ENCODE data around the gene IPO13. TPM values are rescaled to one million over a fixed set of nuclear protein-coding genes. Genes with fewer than 3 reads are reported as not detected.

Gene IPO13
- total RNA-seq, 4 donors from 2014 or later = 22.7 to 64.9 (median 36.5) TPM

DNA sequence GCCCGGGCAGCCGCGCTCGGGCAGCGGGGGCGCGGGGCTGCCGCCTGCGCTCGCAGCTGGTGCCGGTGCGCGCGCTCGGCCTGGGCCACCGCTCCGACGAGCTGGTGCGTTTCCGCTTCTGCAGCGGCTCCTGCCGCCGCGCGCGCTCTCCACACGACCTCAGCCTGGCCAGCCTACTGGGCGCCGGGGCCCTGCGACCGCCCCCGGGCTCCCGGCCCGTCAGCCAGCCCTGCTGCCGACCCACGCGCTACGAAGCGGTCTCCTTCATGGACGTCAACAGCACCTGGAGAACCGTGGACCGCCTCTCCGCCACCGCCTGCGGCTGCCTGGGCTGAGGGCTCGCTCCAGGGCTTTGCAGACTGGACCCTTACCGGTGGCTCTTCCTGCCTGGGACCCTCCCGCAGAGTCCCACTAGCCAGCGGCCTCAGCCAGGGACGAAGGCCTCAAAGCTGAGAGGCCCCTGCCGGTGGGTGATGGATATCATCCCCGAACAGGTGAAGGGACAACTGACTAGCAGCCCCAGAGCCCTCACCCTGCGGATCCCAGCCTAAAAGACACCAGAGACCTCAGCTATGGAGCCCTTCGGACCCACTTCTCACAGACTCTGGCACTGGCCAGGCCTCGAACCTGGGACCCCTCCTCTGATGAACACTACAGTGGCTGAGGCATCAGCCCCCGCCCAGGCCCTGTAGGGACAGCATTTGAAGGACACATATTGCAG is 10.2 kb upstream of the IPO13 start:
- 12% methylated on average over 37 of the region's 56 CpGs; no CpG with 5 or more reads in 1 of the 2 donors for WGBS, 2 donors (ENCODE audit: low coverage in 1 of 2)
- Histone ChIP-seq H3K4me3 (peak overlapping the region in 3 of 4 donors; percentile 49 to 70 (median 53)), H3K36me3 (no peaks in the 10 kb centered on the region), H3K27me3 (peaks cover 13% of the 10 kb centered on the region), H3K4me1 (peaks cover 19 to 39% (median 32%) of the 10 kb centered on the region in 4 donors), H3K27ac (peak overlapping the region in 3 of 4 donors; percentile 54 to 84 (median 57)), H3K9me3 (no peaks in the 10 kb centered on the region)
- intact Hi-C loops (cut with DNase I; ENCODE audit: low total_unique reads) = no loop called here
- peak; percentile 54 for DNase-seq
- TF ChIP-seq, protein P1, sequence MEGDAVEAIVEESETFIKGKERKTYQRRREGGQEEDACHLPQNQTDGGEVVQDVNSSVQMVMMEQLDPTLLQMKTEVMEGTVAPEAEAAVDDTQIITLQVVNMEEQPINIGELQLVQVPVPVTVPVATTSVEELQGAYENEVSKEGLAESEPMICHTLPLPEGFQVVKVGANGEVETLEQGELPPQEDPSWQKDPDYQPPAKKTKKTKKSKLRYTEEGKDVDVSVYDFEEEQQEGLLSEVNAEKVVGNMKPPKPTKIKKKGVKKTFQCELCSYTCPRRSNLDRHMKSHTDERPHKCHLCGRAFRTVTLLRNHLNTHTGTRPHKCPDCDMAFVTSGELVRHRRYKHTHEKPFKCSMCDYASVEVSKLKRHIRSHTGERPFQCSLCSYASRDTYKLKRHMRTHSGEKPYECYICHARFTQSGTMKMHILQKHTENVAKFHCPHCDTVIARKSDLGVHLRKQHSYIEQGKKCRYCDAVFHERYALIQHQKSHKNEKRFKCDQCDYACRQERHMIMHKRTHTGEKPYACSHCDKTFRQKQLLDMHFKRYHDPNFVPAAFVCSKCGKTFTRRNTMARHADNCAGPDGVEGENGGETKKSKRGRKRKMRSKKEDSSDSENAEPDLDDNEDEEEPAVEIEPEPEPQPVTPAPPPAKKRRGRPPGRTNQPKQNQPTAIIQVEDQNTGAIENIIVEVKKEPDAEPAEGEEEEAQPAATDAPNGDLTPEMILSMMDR (IDR thresholded peaks at IDR 0.05) = peak in 3 of 5 experiments; percentile 17 to 49 (median 17)
- TF ChIP-seq EP300 (IDR thresholded peaks at IDR 0.05; ENCODE audit: low read depth) (no peak), POLR2AphosphoS5 (IDR thresholded peaks at IDR 0.05) (peak in 1 of 3 donors; percentile 20)
- in situ Hi-C loops (cut with MboI; ENCODE audit: low pct_ligation_motif_present in 1 of 4, low pct_unique_long_range_greater_than_20kb in 1 of 4, low sequenced_read_pairs in 3 of 4) = loop anchor here in 3 of 4 donors (10.0 to 25.0 kb wide), 4 partner anchors 162 to 399 kb away; partner anchors contain the start of gene PTPRF (in 1 of the 3)

DNA sequence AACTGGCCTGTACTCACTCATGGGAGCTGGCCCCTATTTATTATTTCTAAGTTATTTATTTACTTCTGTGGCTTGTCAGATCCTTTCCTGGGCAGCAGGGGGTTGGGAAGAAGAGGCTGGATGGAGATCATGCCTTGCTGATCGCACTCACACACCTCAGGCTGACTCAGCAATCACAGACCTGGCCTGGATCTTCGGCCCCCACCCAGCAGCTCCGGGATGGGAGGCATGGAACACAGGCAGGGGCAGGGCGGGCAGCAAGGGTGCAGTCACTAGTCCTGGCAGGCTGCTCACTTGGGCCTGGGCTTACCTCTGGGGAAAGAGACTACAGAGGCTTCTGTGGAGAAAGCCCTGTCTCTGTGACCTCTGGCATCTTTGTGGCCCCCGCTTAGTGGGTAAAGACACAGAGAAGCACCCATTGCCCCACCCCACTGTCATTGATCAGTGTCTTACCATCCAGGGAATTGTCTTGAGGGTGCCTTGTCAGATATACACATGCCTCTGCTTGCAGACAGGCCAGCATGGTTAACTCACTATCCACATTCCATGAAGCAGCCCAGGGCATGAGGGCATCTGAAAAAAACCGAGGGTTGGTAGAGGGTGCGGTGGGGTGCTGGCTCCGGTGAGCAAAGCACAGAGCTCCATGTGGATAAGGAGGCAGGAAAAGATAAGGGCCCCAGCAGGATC is 9.4 kb upstream of the IPO13 start:
- H3K27ac ChIP-seq = no peak overlapping the region
- DNase-seq = no peak
- TF ChIP-seq POLR2AphosphoS5 (IDR thresholded peaks at IDR 0.05) = no peak
- TF ChIP-seq POLR2A (IDR thresholded peaks at IDR 0.05) = no peak
- no peak for TF ChIP-seq EP300 (IDR thresholded peaks at IDR 0.05; ENCODE audit: low read depth)
- TF ChIP-seq, protein P1 (IDR thresholded peaks at IDR 0.05) = no peak
- H3K4me1 ChIP-seq = peaks cover 19 to 42% (median 32%) of the 10 kb centered on the region in 4 donors
- H3K36me3 ChIP-seq = no peaks in the 10 kb centered on the region
- H3K9me3 ChIP-seq = no peaks in the 10 kb centered on the region
- intact Hi-C loops (cut with DNase I; ENCODE audit: low total_unique reads) (no loop called here), in situ Hi-C loops (cut with MboI; ENCODE audit: low pct_ligation_motif_present in 1 of 4, low pct_unique_long_range_greater_than_20kb in 1 of 4, low sequenced_read_pairs in 3 of 4) (loop anchor here in 3 of 4 donors (10.0 to 25.0 kb wide), 4 partner anchors 163 to 400 kb away; partner anchors contain the start of gene PTPRF (in 1 of the 3))
- 60 to 69% methylated on average over 1 to 7 of the region's 8 CpGs for WGBS, 2 donors (ENCODE audit: low coverage in 1 of 2)
- peaks cover 13% of the 10 kb centered on the region for H3K27me3 ChIP-seq
- H3K4me3 ChIP-seq = no peak overlapping the region

DNA sequence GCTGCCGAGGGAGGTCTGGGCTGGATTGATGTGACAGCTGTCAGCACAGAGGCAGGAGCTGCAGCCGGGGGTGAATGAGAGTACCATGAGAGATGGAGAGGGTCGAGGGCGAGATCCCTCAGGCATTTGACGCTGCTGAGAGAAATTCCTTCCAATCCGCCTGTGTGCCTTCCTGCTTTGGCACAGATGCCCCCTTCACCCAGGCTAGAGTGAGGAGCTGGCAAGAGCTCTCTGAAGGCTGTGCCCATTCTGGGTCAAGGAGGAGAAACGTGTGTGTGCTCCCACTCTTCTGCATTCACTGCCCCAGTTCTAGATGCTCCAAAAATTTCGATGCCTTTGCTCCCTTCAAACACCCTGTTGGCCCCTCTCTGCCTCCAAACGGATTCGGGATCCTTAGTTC is 8.4 kb upstream of the IPO13 start:
- intact Hi-C loops (cut with DNase I; ENCODE audit: low total_unique reads) = no loop called here
- Histone ChIP-seq H3K4me3 (no peak overlapping the region), H3K4me1 (peaks cover 19 to 39% (median 27%) of the 10 kb centered on the region in 4 donors), H3K36me3 (no peaks in the 10 kb centered on the region), H3K27ac (no peak overlapping the region), H3K27me3 (peaks cover 12% of the 10 kb centered on the region), H3K9me3 (no peaks in the 10 kb centered on the region)
- WGBS, 2 donors (ENCODE audit: low coverage in 1 of 2) = 88 to 100% methylated on average over 3 to 10 of the region's 10 CpGs
- TF ChIP-seq POLR2A (IDR thresholded peaks at IDR 0.05) (no peak), POLR2AphosphoS5 (IDR thresholded peaks at IDR 0.05) (no peak), EP300 (IDR thresholded peaks at IDR 0.05; ENCODE audit: low read depth) (no peak)
- TF ChIP-seq, protein P1 (IDR thresholded peaks at IDR 0.05) = no peak
- in situ Hi-C loops (cut with MboI; ENCODE audit: low pct_ligation_motif_present in 1 of 4, low pct_unique_long_range_greater_than_20kb in 1 of 4, low sequenced_read_pairs in 3 of 4) = loop anchor here in 3 of 4 donors (10.0 to 25.0 kb wide), 4 partner anchors 164 to 401 kb away; partner anchors contain the start of gene PTPRF (in 1 of the 3)
- no peak for DNase-seq

Data from transverse colon (tissue), 4 donors.